ENCODE measurements around the gene TEFM. TPM values are rescaled to one million over a fixed set of nuclear protein-coding genes. Genes with fewer than 3 reads are reported as not detected.

TEFM gene
- total RNA-seq, 1 experiment from 2014 or later = 13.0 TPM

DNA sequence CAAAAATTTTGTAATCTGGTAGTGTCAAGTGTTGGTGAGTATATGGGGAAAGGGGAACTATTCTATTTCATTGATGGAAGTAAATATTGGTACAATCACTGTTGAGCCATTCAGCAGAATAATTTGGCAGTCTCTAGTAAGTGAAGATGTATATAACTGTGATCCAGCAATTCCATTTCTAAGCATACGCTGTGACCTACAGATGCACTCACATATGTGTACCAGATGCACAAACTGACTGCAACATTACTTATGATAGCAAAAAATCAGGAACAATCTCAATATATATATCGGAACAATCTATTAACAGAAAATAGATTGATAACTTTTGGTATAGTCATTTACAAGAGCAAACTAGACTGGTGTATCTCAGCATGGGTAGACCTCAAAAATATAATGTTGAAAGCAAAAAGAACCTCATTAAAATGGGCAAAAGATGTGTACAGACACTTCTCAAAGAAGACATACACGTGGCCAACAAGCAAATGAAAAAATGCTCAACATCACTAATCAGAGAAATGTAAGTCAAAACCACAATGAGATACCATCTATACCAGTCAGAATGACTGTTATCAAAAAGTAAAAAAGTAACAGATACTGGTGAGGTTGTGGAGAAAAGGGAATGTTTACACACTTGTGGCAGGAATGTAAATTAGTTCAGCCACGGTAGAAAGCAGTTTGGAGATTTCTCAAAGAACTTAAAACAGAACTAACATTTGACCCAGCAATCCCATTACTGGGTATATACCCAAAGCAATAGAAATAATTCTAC, 36.5 kb upstream of the TEFM start:
- in situ Hi-C loops (cut with HindIII; ENCODE audit: low pct_unique_long_range_greater_than_20kb, low sequenced_read_pairs) = no loop called here
- intact Hi-C loops (cut with micrococcal nuclease; ENCODE audit: unreplicated experiment) = no loop called here
- Histone ChIP-seq H3K4me3 (ENCODE audit: low read depth in 2 of 2, low read length in 2 of 2) (no peak overlapping the region), H3K27me3 (ENCODE audit: control insufficient read depth, insufficient read depth, low read length) (no peaks in the 10 kb centered on the region), H3K36me3 (ENCODE audit: control insufficient read depth, insufficient read depth, low read length) (no peaks in the 10 kb centered on the region), H3K9me3 (ENCODE audit: control insufficient read depth, insufficient read depth, low read depth, low read length) (no peaks in the 10 kb centered on the region), H3K4me1 (ENCODE audit: control insufficient read depth, insufficient read depth, low read length) (no peaks in the 10 kb centered on the region), H3K27ac (ENCODE audit: low read length) (no peak overlapping the region)
- DNase-seq (ENCODE audit: low read depth, low spot score) = no peak
- POLR2A ChIA-PET = no interaction called here
- no TSS peak for BruUV-seq (replicated peaks)
- CTCF ChIA-PET = no interaction called here
- ATAC-seq = no peak
- TF ChIP-seq CTCF (IDR thresholded peaks at IDR 0.05) (no peak), TCF7L2 (IDR thresholded peaks at IDR 0.05; ENCODE audit: low read depth, low read length) (no peak), POLR2AphosphoS5 (IDR thresholded peaks at IDR 0.05; ENCODE audit: low read depth, low read length) (no peak), SIN3A (IDR thresholded peaks at IDR 0.05; ENCODE audit: borderline replicate concordance, insufficient read depth, low read depth, low read length) (no peak)
- TF ChIP-seq, protein P1, sequence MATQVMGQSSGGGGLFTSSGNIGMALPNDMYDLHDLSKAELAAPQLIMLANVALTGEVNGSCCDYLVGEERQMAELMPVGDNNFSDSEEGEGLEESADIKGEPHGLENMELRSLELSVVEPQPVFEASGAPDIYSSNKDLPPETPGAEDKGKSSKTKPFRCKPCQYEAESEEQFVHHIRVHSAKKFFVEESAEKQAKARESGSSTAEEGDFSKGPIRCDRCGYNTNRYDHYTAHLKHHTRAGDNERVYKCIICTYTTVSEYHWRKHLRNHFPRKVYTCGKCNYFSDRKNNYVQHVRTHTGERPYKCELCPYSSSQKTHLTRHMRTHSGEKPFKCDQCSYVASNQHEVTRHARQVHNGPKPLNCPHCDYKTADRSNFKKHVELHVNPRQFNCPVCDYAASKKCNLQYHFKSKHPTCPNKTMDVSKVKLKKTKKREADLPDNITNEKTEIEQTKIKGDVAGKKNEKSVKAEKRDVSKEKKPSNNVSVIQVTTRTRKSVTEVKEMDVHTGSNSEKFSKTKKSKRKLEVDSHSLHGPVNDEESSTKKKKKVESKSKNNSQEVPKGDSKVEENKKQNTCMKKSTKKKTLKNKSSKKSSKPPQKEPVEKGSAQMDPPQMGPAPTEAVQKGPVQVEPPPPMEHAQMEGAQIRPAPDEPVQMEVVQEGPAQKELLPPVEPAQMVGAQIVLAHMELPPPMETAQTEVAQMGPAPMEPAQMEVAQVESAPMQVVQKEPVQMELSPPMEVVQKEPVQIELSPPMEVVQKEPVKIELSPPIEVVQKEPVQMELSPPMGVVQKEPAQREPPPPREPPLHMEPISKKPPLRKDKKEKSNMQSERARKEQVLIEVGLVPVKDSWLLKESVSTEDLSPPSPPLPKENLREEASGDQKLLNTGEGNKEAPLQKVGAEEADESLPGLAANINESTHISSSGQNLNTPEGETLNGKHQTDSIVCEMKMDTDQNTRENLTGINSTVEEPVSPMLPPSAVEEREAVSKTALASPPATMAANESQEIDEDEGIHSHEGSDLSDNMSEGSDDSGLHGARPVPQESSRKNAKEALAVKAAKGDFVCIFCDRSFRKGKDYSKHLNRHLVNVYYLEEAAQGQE (IDR thresholded peaks at IDR 0.05; ENCODE audit: insufficient read depth in 1 of 2, low read depth in 2 of 2, low read length in 1 of 2) = no peak

GRCh38 chr17:30939051-30939689, 33.1 kb upstream of the TEFM start:
- H3K36me3 ChIP-seq (ENCODE audit: control insufficient read depth, insufficient read depth, low read length) = no peaks in the 10 kb centered on the region
- H3K4me1 ChIP-seq (ENCODE audit: control insufficient read depth, insufficient read depth, low read length) = no peaks in the 10 kb centered on the region
- H3K9me3 ChIP-seq (ENCODE audit: control insufficient read depth, insufficient read depth, low read depth, low read length) = no peaks in the 10 kb centered on the region
- ATAC-seq = no peak
- DNase-seq (ENCODE audit: low read depth, low spot score) = no peak
- no peaks in the 10 kb centered on the region for H3K27me3 ChIP-seq (ENCODE audit: control insufficient read depth, insufficient read depth, low read length)
- no peak overlapping the region for H3K4me3 ChIP-seq (ENCODE audit: low read depth in 2 of 2, low read length in 2 of 2)
- BruUV-seq (replicated peaks) = no TSS peak
- intact Hi-C loops (cut with micrococcal nuclease; ENCODE audit: unreplicated experiment) (no loop called here), in situ Hi-C loops (cut with HindIII; ENCODE audit: low pct_unique_long_range_greater_than_20kb, low sequenced_read_pairs) (no loop called here)
- no peak overlapping the region for H3K27ac ChIP-seq (ENCODE audit: low read length)
- TF ChIP-seq TCF7L2 (IDR thresholded peaks at IDR 0.05; ENCODE audit: low read depth, low read length) = no peak
- no peak for TF ChIP-seq POLR2AphosphoS5 (IDR thresholded peaks at IDR 0.05; ENCODE audit: low read depth, low read length)
- TF ChIP-seq, protein P1 (IDR thresholded peaks at IDR 0.05; ENCODE audit: insufficient read depth in 1 of 2, low read depth in 2 of 2, low read length in 1 of 2) = no peak
- TF ChIP-seq CTCF (IDR thresholded peaks at IDR 0.05) = no peak
- TF ChIP-seq SIN3A (IDR thresholded peaks at IDR 0.05; ENCODE audit: borderline replicate concordance, insufficient read depth, low read depth, low read length) = no peak
- CTCF ChIA-PET = interaction anchor here (0.8 kb wide), 1 partner anchor 171 kb away, joined by 3 read pairs; no protein-coding TSS in a partner anchor
- POLR2A ChIA-PET = no interaction called here

All from Panc1 (cell line).